Activated CD8-positive, alpha-beta memory T cell treated with anti-CD3 and anti-CD28 coated beads for 36 hours (primary cell): ENCODE results near the gene GMPR2. TPM values are rescaled to one million over a fixed set of nuclear protein-coding genes. Genes with fewer than 3 reads are reported as not detected.

ENCODE experiments used
- CTCF ChIA-PET: fragments of 350-600 bp; sonication (Branson Sonifier 250); formaldehyde crosslinking; loops from one replicate; lab custom pipeline; 2021; ENCODE audit warnings: antibody characterized with exemption; lab: Charles Lee
- POLR2A ChIA-PET: fragments of 350-600 bp; sonication (Branson Sonifier 250); formaldehyde crosslinking; loops from one replicate; lab custom pipeline; 2021; ENCODE audit warnings: antibody characterized with exemption; lab: Charles Lee
- total RNA-seq, 2 experiments: library from RNA; stranded (reverse); gene quantifications; one replicate each; pipeline ENCODE4 v1.2.3, GENCODE V29; 2021

GMPR2 gene
- total RNA-seq, 2 experiments from 2014 or later, result 39.9 to 45.7 TPM

GRCh38 chr14:24264298-24264697 lies 31.6 kb downstream of the GMPR2 start:
- ChIA-PET POLR2A (no interaction called here), CTCF (interaction anchor here (0.5 kb wide), 1 partner anchor 105 kb away, joined by 4 read pairs; no protein-coding TSS in a partner anchor)

GRCh38 chr14:24266344-24267244 lies 33.9 kb downstream of the GMPR2 start:
- ChIA-PET CTCF (no interaction called here), POLR2A (no interaction called here)

DNA sequence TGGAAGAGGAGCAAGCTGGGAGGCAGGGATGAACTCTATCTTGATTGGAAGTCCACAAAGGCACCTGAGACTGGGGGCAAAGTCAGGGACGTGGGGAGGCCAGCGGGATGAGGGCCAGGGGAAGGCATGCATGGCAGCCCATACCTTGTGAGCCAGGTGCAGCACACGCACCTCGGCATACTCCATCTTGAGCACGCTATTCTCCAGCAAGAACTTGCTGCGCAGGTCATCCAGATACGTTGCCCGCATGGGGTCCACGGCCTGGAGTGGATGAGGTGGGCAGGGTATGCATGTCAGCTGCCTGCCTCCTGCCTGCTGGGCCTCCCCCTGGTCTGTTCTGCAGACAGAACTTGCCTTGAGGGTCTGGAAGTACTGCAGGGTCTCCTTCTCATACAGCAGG lies 34.8 kb downstream of the GMPR2 start:
- ChIA-PET POLR2A (no interaction called here), CTCF (no interaction called here)

DNA sequence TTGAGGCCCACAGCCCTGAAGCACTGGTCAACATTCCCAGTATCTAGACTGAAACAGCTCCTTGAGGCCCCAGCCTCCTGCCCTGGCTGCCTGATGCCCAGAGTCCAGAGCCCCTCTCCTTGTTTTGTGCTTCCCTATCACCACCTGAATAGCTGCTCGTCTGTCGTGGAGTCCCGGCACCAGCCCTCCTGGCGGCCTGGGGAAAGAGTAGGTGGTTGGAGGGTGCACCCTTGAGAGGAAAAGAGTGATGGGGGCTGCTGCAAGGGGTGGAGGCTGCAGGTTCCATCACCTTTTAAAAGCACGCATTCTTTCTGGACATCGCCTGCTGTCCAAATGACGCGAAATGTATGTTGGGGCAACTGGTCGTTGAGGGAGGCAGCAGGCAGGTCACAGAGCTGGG lies 35.5 kb downstream of the GMPR2 start:
- CTCF ChIA-PET, result no interaction called here
- POLR2A ChIA-PET, result no interaction called here

DNA sequence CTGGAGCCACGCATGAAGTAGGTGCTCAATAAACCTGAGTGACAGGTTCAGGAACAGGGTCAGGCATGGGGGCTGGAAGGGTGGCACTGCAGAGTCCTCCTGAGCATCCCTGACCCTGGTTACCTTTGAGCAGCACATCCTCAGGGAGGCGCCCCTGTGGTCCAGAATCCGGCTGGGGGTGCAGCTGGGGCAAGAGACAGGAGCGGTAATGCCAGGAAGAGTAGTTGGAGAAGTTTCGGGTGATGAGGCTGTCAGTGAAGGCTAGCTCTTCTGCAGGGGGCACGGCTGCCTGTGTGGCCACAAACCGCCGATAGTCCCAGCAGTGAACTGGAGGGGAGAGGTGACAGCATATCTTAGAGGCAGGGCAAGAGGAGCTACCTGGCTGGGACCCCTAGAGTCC lies 36.6 kb downstream of the GMPR2 start:
- ChIA-PET CTCF (interaction anchor here (1.1 to 3.8 kb wide), 2 partner anchors 27 to 28 kb away, joined by 5 to 17 read pairs; partner anchors contain the start of gene TINF2), POLR2A (interaction anchor here (0.5 to 2.8 kb wide), 2 partner anchors 22 to 27 kb away, joined by 4 to 24 read pairs; partner anchors contain the start of gene TINF2)

DNA sequence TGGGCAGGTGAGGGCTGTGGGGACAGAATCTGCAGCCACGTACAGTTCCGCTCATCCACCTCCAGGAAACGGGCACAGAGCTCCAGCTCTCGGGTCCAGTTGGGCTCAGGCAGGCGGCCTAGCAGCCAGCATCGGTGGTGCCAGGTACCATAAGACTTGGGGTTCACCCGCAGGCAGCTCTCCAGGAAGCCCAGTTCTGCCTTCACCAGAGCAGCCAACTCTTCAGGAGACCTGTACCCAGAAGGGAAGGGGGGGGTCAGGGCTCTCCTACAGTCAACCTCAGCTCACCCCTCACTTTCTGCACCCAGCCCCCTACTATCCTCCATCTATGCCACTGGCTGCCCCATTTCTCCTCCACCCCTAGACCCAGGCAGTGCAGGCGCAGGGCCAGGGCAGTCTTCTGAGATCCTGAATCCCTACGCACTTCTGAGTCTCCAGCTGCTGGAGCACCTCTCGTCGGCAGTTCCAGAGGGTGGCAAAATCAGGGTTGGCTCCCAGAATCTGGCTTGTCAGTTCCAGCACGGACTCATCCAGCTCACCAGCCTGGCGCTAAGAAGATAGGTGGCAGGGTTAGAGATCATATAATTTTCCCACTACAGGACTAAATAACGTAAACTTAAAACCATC lies 37.3 kb downstream of the GMPR2 start:
- CTCF ChIA-PET, result interaction anchor here (1.1 to 3.8 kb wide), 6 partner anchors 23 to 38 kb away, joined by 3 to 17 read pairs (median 10); partner anchors contain the start of genes CIDEB and TINF2
- POLR2A ChIA-PET, result interaction anchor here (1.0 to 2.8 kb wide), 2 partner anchors 10 to 27 kb away, joined by 4 to 24 read pairs; partner anchors contain the start of gene TINF2

GRCh38 chr14:24270537-24271133 lies 37.9 kb downstream of the GMPR2 start:
- ChIA-PET POLR2A (interaction anchor here (1.0 to 2.8 kb wide), 5 partner anchors 9 to 29 kb away, joined by 3 to 24 read pairs (median 4); partner anchors contain the start of genes DHRS1, NOP9 and TINF2), CTCF (interaction anchor here (0.7 to 3.8 kb wide), 11 partner anchors 9 to 76 kb away, joined by 3 to 17 read pairs (median 3); partner anchors contain the start of genes CIDEB, LTB4R, TINF2 and TM9SF1)

DNA sequence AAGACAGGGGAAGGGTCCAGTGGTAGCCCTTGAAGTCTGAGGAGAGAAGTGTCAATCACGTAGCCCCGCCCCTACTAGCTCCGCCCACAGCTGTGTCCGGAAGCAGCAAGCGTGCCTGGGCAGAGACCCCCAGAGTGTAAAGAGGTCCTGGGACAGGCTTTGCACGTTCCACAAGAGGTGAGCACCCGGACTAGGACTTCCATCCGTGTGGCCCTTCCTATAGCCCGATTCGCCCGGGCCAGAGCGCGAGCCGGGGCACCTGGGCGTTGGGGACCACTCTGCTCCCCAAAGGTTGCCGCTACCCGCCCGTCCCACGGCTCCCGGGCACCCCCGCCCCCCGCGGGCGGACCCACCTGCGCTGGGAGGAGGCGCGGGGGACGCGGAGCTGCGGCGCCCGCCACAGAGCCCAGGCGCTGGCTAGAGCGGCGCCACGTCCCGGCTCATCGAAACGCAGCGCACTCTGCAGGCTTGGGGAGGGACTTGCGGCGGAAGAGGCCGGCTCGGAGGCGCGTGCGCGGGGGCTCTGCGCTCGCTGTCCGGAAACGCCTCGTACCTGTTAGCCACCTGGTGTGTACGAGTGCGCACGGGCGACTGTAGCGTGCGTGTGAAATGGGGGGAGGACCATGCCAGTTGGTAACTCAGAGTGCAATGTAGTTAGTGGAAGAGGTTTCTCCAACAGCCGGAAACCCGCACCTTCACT lies 38.6 kb downstream of the GMPR2 start, which contains the start of gene RABGGTA:
Gene RABGGTA, minus strand, starts transcription at position 464 of the 700 bp plus-strand sequence. CDS start 482 bp downstream, outside the sequence.
- ChIA-PET CTCF (interaction anchor here (0.7 to 3.8 kb wide), 12 partner anchors 8 to 77 kb away, joined by 3 to 17 read pairs (median 3); partner anchors contain the start of genes CIDEB, LTB4R, TINF2 and TM9SF1), POLR2A (interaction anchor here (0.6 to 2.8 kb wide), 6 partner anchors 8 to 43 kb away, joined by 3 to 24 read pairs (median 4); partner anchors contain the start of genes DHRS1, NOP9 and TINF2)

DNA sequence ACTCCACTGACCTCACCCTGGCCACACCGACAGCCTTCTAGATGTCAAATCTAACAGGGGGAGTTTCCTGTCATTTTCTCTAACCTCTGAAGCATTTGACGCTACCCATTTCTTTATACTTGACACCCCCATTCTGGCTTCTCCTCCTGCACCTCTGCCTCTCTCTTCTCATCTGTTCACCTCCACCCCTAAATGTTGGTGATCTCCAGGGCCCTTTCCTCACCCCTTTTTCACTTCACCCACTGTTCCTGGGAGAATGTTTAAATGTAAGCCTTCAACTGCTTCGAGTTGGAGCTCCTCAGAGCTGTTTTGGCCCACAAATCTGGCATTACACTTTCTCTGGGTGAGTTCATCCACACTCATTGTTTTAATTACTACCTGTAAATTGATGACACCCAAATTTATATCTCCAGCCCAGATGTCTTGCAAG lies 39.1 kb downstream of the GMPR2 start:
- ChIA-PET POLR2A (interaction anchor here (0.6 to 2.8 kb wide), 4 partner anchors 25 to 43 kb away, joined by 3 to 24 read pairs (median 6); partner anchors contain the start of genes DHRS1, NOP9 and TINF2), CTCF (interaction anchor here (0.9 to 3.8 kb wide), 8 partner anchors 8 to 78 kb away, joined by 3 to 17 read pairs (median 4); partner anchors contain the start of genes TINF2 and TM9SF1)

DNA sequence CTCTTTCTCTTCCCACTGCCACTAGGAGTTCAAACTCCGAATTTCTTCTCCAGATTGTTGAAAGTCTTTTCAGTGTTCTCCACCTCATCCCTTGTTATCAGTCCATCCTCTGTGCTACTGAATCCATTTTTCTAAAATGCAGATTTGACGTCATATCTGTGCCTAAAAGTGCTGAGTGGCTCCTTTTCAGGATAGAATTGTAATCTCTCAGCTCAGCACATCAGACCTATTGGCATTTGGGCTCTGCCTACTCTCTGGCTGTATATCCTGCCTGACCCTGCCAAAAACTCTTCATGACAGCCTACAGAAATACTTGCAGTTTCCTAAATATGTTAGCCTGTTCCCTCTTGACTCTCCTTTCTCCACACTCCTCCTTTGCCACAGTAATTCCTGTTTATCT lies 39.7 kb downstream of the GMPR2 start:
- ChIA-PET CTCF (interaction anchor here (1.2 to 3.8 kb wide), 4 partner anchors 17 to 30 kb away, joined by 3 to 17 read pairs (median 16); partner anchors contain the start of gene TINF2), POLR2A (no interaction called here)

GRCh38 chr14:24273422-24273998 lies 40.8 kb downstream of the GMPR2 start:
- ChIA-PET CTCF (interaction anchor here (0.6 to 2.9 kb wide), 10 partner anchors 16 to 79 kb away, joined by 3 to 10 read pairs (median 4); partner anchors contain the start of gene TINF2), POLR2A (interaction anchor here (0.5 to 2.1 kb wide), 4 partner anchors 17 to 185 kb away, joined by 3 to 12 read pairs (median 6); partner anchors contain the start of genes DHRS1 and NOP9)

DNA sequence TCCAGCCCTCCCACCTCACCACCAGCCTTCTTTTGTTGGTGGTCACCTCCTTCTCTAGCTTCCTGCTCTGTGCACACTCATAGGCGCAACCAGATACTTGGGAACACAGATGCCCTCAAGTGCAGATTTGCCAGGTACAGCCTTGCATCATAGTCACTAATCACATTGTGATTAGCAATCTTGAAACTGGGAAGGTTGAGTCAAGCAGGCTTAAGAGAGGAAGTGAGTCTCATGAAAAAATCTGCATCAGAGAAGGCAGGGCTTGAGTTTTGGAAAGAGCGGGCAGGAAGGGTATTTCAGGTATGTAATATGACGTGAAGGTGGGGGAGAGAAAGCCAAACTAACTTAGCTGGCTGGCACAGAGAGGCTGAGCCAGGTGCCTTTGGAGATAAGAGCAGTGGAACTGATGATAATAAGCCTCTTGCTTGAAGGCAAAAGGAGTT lies 41.4 kb downstream of the GMPR2 start:
- ChIA-PET POLR2A (interaction anchor here (1.4 to 2.1 kb wide), 3 partner anchors 16 to 27 kb away, joined by 3 to 12 read pairs (median 7); partner anchors contain the start of genes DHRS1 and NOP9), CTCF (interaction anchor here (0.6 to 2.9 kb wide), 10 partner anchors 15 to 80 kb away, joined by 3 to 10 read pairs (median 4); partner anchors contain the start of gene TINF2)

- ChIA-PET POLR2A (no interaction called here), CTCF (interaction anchor here (1.0 to 1.4 kb wide), 2 partner anchors 31 to 34 kb away, joined by 3 read pairs; partner anchors contain the start of gene CIDEB)
Measured at GRCh38 chr14:24277071-24277470, 44.3 kb downstream of the GMPR2 start.

- ChIA-PET POLR2A (no interaction called here), CTCF (interaction anchor here (1.0 to 2.9 kb wide), 3 partner anchors 14 to 35 kb away, joined by 3 to 8 read pairs (median 3); partner anchors contain the start of gene CIDEB)
Measured at GRCh38 chr14:24277606-24278321, 45.0 kb downstream of the GMPR2 start.

DNA sequence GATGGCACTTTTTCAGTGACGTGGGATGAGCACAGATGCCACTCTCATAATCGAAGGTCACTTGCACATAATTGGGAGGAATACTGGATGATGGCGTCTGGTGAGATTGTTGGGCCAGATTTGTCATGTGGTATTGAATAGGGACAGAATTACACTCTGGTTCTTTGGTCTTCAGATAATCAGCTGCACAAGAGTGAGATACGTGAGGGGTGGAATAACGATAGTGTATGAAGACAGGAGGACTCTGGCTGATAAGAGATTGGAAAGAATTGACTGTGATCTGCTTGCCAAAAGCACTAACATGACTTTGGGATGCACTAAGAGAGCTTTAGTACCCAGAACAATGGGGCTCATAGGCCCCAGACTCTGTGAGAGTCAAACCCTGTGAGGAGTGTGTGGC lies 45.7 kb downstream of the GMPR2 start:
- POLR2A ChIA-PET, result no interaction called here
- CTCF ChIA-PET, result interaction anchor here (1.4 to 2.9 kb wide), 3 partner anchors 14 to 55 kb away, joined by 3 to 8 read pairs (median 4); partner anchors contain the start of gene CIDEB
